Measurements from ENCODE around the gene RHBDD1.

Gene RHBDD1

DNA sequence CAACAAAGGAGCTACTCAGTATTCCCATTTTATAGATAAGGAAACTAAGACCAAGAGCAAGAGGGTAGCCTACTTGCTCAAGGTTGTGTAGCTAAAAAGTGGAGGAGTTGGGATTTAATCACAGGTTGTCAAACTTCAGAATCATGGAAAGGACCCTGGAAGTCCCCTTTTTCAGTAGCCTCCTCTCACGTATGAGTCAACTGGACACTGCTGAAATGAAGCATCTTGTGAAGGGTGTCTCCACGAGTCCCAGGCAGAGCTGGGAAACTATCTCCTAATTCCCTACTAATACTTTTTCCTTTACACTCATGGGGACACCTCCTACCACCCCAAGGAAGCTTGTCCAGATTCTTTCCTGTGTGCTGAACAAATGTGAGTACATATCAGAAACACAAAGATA is 155.8 kb downstream of the RHBDD1 start:
- H3K9me3 Mint-ChIP-seq: no peaks in the 10 kb centered on the region
- DNase-seq (ENCODE audit: low spot score): no peak
- H3K36me3 Mint-ChIP-seq (ENCODE audit: low read depth): no peaks in the 10 kb centered on the region
- H3K27ac Mint-ChIP-seq: no peak overlapping the region
- H3K4me3 Mint-ChIP-seq: no peak overlapping the region
- H3K27me3 Mint-ChIP-seq (ENCODE audit: low read depth): no peaks in the 10 kb centered on the region
- H3K4me1 Mint-ChIP-seq (ENCODE audit: low read depth): peaks cover 1% of the 10 kb centered on the region

- no peak overlapping the region for H3K4me3 Mint-ChIP-seq
- no peaks in the 10 kb centered on the region for H3K36me3 Mint-ChIP-seq (ENCODE audit: low read depth)
- H3K27ac Mint-ChIP-seq: no peak overlapping the region
- peaks cover 1% of the 10 kb centered on the region for H3K4me1 Mint-ChIP-seq (ENCODE audit: low read depth)
- H3K9me3 Mint-ChIP-seq: no peaks in the 10 kb centered on the region
- no peak for DNase-seq (ENCODE audit: low spot score)
- H3K27me3 Mint-ChIP-seq (ENCODE audit: low read depth): no peaks in the 10 kb centered on the region
These were observed 157.3 kb downstream of the RHBDD1 start for GRCh38 chr2:226993171-226993570.

DNA sequence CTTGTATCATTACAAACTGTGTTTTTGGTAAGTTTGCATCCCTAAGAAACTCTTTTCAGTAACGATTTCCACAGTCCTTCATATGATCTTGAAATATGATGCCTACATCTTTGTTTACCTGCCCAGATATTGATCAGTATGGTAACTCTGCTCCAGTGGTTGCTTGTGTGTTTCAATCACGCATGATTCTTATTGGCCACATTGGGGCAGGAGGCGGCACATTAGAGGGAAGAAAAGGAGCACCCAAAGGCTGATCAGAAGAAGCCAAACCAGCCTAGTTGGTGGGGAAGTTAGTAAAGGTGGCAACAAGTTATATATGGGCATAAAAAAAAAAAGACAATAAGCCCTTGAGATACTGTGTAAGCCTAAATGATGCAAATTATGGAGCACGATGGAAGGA is 158.9 kb downstream of the RHBDD1 start:
- Mint-ChIP-seq H3K9me3 (no peaks in the 10 kb centered on the region), H3K4me3 (no peak overlapping the region)
- DNase-seq (ENCODE audit: low spot score): no peak

DNA sequence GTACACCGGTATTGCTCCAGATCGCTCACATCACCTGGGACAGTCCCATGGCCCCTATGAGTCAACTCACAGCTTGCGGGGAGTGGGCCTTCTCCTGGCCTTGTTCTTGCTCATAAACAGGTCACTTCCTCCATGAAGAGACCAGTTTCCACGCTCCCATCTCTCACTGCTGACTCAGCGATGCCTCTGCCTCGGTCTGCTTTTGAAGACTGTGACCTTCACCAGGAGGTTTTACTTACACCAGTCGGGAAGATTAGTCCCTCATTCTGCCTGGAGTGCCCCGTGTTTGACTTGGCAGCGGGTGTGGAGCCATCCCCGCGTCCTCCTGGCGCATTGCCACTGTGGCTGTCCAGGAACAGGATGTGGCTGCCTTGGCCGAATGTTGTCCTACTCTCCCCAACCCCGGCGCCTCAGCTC is 159.8 kb downstream of the RHBDD1 start:
- H3K9me3 Mint-ChIP-seq: no peaks in the 10 kb centered on the region
- H3K36me3 Mint-ChIP-seq (ENCODE audit: low read depth): no peaks in the 10 kb centered on the region
- peak; percentile 67 for DNase-seq (ENCODE audit: low spot score)
- H3K27ac Mint-ChIP-seq: no peak overlapping the region
- H3K27me3 Mint-ChIP-seq (ENCODE audit: low read depth): no peaks in the 10 kb centered on the region
- peaks cover 3% of the 10 kb centered on the region for H3K4me1 Mint-ChIP-seq (ENCODE audit: low read depth)
- H3K4me3 Mint-ChIP-seq: no peak overlapping the region

More for the DNA sequence above, 158.9 kb downstream of the RHBDD1 start:
- no peaks in the 10 kb centered on the region for H3K27me3 Mint-ChIP-seq (ENCODE audit: low read depth)
- H3K27ac Mint-ChIP-seq: no peak overlapping the region
- H3K36me3 Mint-ChIP-seq (ENCODE audit: low read depth): no peaks in the 10 kb centered on the region
- peaks cover 3% of the 10 kb centered on the region for H3K4me1 Mint-ChIP-seq (ENCODE audit: low read depth)

- H3K36me3 Mint-ChIP-seq (ENCODE audit: low read depth): no peaks in the 10 kb centered on the region
- H3K9me3 Mint-ChIP-seq: no peaks in the 10 kb centered on the region
- no peak overlapping the region for H3K4me3 Mint-ChIP-seq
- H3K4me1 Mint-ChIP-seq (ENCODE audit: low read depth): peaks cover 3% of the 10 kb centered on the region
- no peaks in the 10 kb centered on the region for H3K27me3 Mint-ChIP-seq (ENCODE audit: low read depth)
- no peak for DNase-seq (ENCODE audit: low spot score)
- H3K27ac Mint-ChIP-seq: no peak overlapping the region
These were observed 163.8 kb downstream of the RHBDD1 start for GRCh38 chr2:226999661-227000060.

DNA sequence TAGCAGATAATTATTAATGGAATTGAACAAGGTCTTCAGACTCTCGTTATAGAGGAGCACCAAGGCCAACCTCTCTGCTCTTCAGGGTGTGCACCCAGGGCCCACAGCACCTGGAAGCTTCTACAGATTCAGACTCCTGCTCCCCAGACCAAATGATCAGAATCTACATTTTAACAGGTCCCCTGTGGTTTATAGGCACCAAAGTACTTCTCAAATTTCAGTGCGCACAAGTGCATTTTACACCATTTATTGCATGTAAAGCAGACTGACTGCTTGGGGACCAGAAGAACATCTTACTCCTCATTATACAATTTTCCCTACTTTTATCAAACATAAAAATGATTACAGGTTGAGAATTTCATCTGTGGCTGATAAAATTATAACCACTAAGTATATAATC is 164.3 kb downstream of the RHBDD1 start:
- no peak overlapping the region for H3K4me3 Mint-ChIP-seq
- H3K27ac Mint-ChIP-seq: no peak overlapping the region
- peaks cover 2% of the 10 kb centered on the region for H3K4me1 Mint-ChIP-seq (ENCODE audit: low read depth)
- H3K36me3 Mint-ChIP-seq (ENCODE audit: low read depth): no peaks in the 10 kb centered on the region
- DNase-seq (ENCODE audit: low spot score): no peak
- H3K27me3 Mint-ChIP-seq (ENCODE audit: low read depth): no peaks in the 10 kb centered on the region
- no peaks in the 10 kb centered on the region for H3K9me3 Mint-ChIP-seq

DNA sequence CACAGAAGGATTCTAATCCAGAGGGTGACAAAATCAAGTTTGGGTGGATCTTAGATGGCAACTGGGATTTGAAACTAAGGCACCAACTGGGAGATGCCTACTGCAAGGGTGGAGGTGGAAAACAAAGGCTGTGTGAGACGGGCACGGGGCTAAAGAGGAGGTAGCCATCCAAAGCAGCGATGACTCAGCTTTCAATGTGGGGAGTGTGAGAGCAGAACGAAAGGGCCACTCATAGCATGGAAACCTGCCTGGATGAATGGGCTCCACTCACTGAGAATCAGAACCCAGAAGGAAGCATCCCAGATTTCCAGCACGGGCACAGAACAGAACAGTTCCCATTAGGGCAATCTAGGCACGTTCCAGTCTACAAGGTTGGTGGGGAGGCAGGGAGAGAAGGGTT is 168.6 kb downstream of the RHBDD1 start:
- DNase-seq (ENCODE audit: low spot score): no peak
- Mint-ChIP-seq H3K4me3 (no peak overlapping the region), H3K4me1 (ENCODE audit: low read depth) (no peaks in the 10 kb centered on the region), H3K27me3 (ENCODE audit: low read depth) (no peaks in the 10 kb centered on the region), H3K27ac (no peak overlapping the region), H3K36me3 (ENCODE audit: low read depth) (no peaks in the 10 kb centered on the region), H3K9me3 (no peaks in the 10 kb centered on the region)

DNA sequence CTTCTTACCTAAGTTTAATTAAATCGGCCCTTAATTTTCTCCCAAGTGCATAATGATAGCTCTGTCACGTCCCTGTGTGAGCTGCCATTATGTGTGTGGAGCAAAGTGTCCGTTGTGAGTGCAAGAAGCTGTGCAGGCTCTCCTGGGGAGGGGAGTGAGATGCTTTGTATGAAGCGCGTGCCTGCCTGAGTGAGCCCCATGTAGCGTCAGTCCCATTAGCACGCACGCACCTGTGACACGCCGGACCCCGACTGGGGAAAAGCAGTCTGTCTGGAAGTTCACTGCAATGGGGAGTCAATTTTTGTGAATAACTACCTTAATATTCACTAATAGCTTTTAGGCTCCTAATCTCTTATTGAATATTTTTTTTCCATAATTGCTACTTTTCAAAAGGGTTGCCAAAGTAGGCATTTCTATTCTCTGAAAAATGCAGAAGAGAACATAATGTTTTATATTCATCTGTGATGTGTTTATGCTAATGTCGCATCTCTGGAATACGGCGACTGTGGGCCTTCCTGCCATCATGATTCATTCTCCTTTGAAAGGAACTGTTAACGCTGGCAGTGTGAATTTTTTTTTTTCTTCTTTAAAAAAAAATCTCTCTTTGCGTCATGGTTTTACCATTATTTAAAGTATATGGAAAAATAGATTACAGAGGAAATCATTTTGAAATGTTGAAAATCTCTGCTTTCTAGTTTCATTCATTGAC is 170.5 kb downstream of the RHBDD1 start:
- no peaks in the 10 kb centered on the region for H3K36me3 Mint-ChIP-seq (ENCODE audit: low read depth)
- DNase-seq (ENCODE audit: low spot score): no peak
- no peak overlapping the region for H3K27ac Mint-ChIP-seq

DNA sequence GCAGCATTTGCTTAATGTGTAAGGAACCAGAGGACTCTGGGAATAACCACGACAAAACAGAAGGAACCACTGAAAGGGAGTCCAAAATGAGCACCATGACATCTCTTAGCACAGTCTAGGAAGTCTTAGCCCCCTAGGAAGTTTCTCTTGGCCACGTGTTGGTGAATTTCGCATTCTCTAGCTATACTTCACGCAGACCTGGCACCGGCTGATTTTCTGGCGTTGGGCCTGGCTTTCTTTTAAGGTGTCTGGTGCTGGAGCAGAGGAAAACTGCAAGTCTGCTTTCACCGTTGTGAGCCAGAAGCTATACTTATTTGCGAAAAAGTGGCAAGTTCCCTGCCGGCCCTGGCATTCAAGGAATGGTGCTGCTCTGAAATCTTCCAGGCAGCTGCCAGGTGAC is 171.3 kb downstream of the RHBDD1 start:
- DNase-seq (ENCODE audit: low spot score): no peak
- Mint-ChIP-seq H3K36me3 (ENCODE audit: low read depth) (no peaks in the 10 kb centered on the region), H3K27me3 (ENCODE audit: low read depth) (no peaks in the 10 kb centered on the region), H3K4me1 (ENCODE audit: low read depth) (no peaks in the 10 kb centered on the region), H3K9me3 (no peaks in the 10 kb centered on the region), H3K4me3 (no peak overlapping the region), H3K27ac (no peak overlapping the region)

More for the DNA sequence above, 170.5 kb downstream of the RHBDD1 start:
- no peak overlapping the region for H3K4me3 Mint-ChIP-seq
- no peaks in the 10 kb centered on the region for H3K27me3 Mint-ChIP-seq (ENCODE audit: low read depth)
- no peaks in the 10 kb centered on the region for H3K9me3 Mint-ChIP-seq
- no peaks in the 10 kb centered on the region for H3K4me1 Mint-ChIP-seq (ENCODE audit: low read depth)

DNA sequence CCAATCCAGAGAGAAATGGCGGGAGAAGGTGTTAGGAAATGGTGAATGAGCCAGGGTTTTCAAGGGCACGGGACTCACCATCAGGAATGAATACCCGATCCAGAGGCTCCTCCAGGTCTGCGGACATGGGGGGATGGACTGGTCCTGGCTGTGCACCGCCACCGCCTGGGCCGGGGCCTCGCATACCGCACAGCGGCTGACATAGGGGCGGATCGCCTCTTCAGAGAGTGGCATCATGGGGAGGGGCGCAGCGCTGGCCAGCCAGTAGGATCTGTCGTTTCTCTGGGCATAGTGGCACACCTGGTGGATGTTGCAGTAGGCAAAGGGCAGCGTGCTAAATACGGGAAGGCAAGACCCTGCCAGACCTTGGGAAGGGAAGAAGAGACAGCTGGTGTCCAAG is 172.1 kb downstream of the RHBDD1 start:
- H3K36me3 Mint-ChIP-seq (ENCODE audit: low read depth): no peaks in the 10 kb centered on the region
- H3K27me3 Mint-ChIP-seq (ENCODE audit: low read depth): no peaks in the 10 kb centered on the region
- no peak overlapping the region for H3K27ac Mint-ChIP-seq
- no peaks in the 10 kb centered on the region for H3K9me3 Mint-ChIP-seq
- no peak for DNase-seq (ENCODE audit: low spot score)
- no peak overlapping the region for H3K4me3 Mint-ChIP-seq
- H3K4me1 Mint-ChIP-seq (ENCODE audit: low read depth): no peaks in the 10 kb centered on the region

DNA sequence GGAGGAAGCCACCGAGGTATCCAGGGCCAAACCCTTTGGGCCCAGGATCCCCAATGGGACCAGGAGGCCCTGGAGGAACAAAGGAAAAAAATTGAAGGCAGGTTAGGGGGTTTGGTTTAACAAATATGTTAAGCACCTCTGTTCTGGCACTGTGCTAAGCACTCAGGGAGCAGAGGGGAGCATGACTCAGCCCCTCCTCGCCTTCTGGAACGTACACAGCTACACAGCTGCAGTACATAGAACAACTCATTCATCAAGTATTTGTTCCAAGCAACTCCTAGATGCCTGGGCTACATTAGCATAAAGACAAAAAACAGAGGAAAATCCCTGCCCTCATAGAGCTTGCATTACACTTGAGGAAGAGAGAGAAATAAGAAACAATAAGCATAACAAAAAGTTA is 174.6 kb downstream of the RHBDD1 start:
- no peaks in the 10 kb centered on the region for H3K9me3 Mint-ChIP-seq
- no peak overlapping the region for H3K4me3 Mint-ChIP-seq
- no peak for DNase-seq (ENCODE audit: low spot score)
- H3K36me3 Mint-ChIP-seq (ENCODE audit: low read depth): no peaks in the 10 kb centered on the region
- H3K4me1 Mint-ChIP-seq (ENCODE audit: low read depth): no peaks in the 10 kb centered on the region
- no peaks in the 10 kb centered on the region for H3K27me3 Mint-ChIP-seq (ENCODE audit: low read depth)
- no peak overlapping the region for H3K27ac Mint-ChIP-seq

- no peaks in the 10 kb centered on the region for H3K27me3 Mint-ChIP-seq (ENCODE audit: low read depth)
- no peak overlapping the region for H3K4me3 Mint-ChIP-seq
- no peaks in the 10 kb centered on the region for H3K36me3 Mint-ChIP-seq (ENCODE audit: low read depth)
- H3K27ac Mint-ChIP-seq: no peak overlapping the region
- no peaks in the 10 kb centered on the region for H3K4me1 Mint-ChIP-seq (ENCODE audit: low read depth)
- DNase-seq (ENCODE audit: low spot score): no peak
- no peaks in the 10 kb centered on the region for H3K9me3 Mint-ChIP-seq
These were observed 177.5 kb downstream of the RHBDD1 start for GRCh38 chr2:227013330-227013729.

DNA sequence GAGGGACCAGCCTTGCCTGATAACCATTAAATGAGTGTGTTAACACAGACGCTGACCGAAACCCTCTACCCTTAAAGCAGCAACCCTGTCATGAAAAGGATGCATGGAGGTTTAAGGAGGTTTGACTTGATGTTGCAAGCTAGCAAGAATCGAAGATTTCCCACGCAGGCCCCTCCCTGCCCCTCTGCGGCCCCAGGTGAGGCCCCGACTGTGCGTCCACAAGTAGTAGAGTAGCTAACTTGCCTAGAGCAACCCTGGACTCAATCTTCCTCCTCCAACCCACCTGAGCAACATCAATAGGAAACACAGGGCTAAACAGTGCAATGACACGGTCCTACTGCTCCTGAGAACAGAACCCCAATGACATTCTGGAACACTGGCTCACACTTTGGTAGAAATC is 178.0 kb downstream of the RHBDD1 start:
- H3K9me3 Mint-ChIP-seq: no peaks in the 10 kb centered on the region
- no peak for DNase-seq (ENCODE audit: low spot score)
- H3K36me3 Mint-ChIP-seq (ENCODE audit: low read depth): no peaks in the 10 kb centered on the region
- no peaks in the 10 kb centered on the region for H3K4me1 Mint-ChIP-seq (ENCODE audit: low read depth)
- no peak overlapping the region for H3K27ac Mint-ChIP-seq
- H3K4me3 Mint-ChIP-seq: no peak overlapping the region
- H3K27me3 Mint-ChIP-seq (ENCODE audit: low read depth): no peaks in the 10 kb centered on the region

- no peak for DNase-seq (ENCODE audit: low spot score)
- H3K4me1 Mint-ChIP-seq (ENCODE audit: low read depth): no peaks in the 10 kb centered on the region
- no peak overlapping the region for H3K27ac Mint-ChIP-seq
- no peaks in the 10 kb centered on the region for H3K9me3 Mint-ChIP-seq
- no peaks in the 10 kb centered on the region for H3K36me3 Mint-ChIP-seq (ENCODE audit: low read depth)
- no peak overlapping the region for H3K4me3 Mint-ChIP-seq
- H3K27me3 Mint-ChIP-seq (ENCODE audit: low read depth): no peaks in the 10 kb centered on the region
These were observed 181.0 kb downstream of the RHBDD1 start for GRCh38 chr2:227016894-227017293.

DNA sequence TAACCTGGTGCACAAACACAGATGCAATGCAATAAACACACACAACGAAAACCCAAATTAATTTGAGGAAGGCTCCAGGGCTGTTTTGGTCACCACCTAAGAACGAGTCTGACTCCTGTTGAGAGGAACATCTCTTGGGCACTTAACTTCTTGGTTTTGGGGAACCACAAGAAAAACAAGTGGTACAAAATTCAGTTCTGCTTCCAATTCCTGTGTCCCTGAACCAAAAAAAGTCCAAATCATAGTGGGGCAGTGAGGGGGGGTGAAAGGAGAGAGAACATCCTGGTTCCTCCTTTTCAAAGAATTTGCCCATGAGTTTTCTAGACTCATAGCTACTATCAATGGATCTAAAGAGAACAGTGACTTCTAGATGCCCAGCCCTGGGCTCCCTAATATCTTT is 184.6 kb downstream of the RHBDD1 start:
- H3K4me1 Mint-ChIP-seq (ENCODE audit: low read depth): no peaks in the 10 kb centered on the region
- H3K9me3 Mint-ChIP-seq: no peaks in the 10 kb centered on the region
- no peak overlapping the region for H3K27ac Mint-ChIP-seq
- no peak for DNase-seq (ENCODE audit: low spot score)
- H3K27me3 Mint-ChIP-seq (ENCODE audit: low read depth): no peaks in the 10 kb centered on the region
- no peaks in the 10 kb centered on the region for H3K36me3 Mint-ChIP-seq (ENCODE audit: low read depth)
- H3K4me3 Mint-ChIP-seq: no peak overlapping the region

Data from T-helper 2 cell treated with Interferon-gamma antibody and Interleukin-4, amounts not matched to agents 5 μg/mL and 100 μg/mL, for 36 hours (primary cell).